Spleen (tissue), 7 donors: ENCODE results near the gene ADCY6.

Experiments
- POLR2A ChIP-seq, 3 donors: fragments of 450-650 bp; IDR thresholded peaks; one replicate each; pipeline ENCODE4 v1.5.1; 2017; ENCODE audit warnings: antibody characterized with exemption in 3 of 3, mild to moderate bottlenecking in 1 of 3
- POLR2AphosphoS5 ChIP-seq, 3 donors: sonication (generic); formaldehyde crosslinking; IDR thresholded peaks; one replicate each; pipeline ENCODE4 v1.5.1; 2017; ENCODE audit warnings: antibody characterized with exemption in 3 of 3
- TF ChIP-seq, protein P1 (sequence below), 11 experiments: fragments of 200-600 bp in 7 of 11; fragments of 450-650 bp in 4 of 11; sonication (generic) in 4 of 11; IDR thresholded peaks in 8 of 11; conservative IDR thresholded peaks in 3 of 11; 1 replicate in 7 of 11; 2 replicates in 4 of 11; pipeline versions ENCODE4 v1.4.0 to v1.8.0; 2016 to 2021; ENCODE audit warnings: antibody characterized with exemption in 11 of 11, inconsistent platforms in 4 of 11, mild to moderate bottlenecking in 1 of 11
- donor health status: DM: no; HTN: no; CAD: no; lungs with moderate emphysema.
- donor health status: DM: no; HTN: no; CAD: no.
- donor health status: DM: no; HTN: no; CAD: no.

DNA sequence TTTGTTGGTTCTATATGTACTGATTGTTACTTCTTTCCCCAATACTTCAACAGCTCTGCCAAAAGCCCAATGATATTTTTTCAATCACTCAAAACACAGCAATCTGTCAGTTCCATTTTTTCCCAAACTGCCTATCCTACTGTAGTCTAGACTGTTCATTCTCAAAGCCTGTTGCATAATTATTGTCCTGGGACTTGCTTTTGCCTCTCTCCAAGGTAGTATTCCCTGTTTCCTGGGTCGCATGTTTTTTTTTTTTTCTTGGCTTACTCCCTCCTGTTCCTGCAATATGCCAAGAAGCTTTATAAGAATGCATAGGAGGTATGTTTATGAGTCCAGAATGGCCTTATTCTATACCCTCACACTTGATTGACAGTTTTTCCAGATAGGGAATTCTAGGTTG is 52.4 kb downstream of the ADCY6 start:
- TF ChIP-seq POLR2A (IDR thresholded peaks at IDR 0.05) (no peak), POLR2AphosphoS5 (IDR thresholded peaks at IDR 0.05) (no peak)
- TF ChIP-seq, protein P1, sequence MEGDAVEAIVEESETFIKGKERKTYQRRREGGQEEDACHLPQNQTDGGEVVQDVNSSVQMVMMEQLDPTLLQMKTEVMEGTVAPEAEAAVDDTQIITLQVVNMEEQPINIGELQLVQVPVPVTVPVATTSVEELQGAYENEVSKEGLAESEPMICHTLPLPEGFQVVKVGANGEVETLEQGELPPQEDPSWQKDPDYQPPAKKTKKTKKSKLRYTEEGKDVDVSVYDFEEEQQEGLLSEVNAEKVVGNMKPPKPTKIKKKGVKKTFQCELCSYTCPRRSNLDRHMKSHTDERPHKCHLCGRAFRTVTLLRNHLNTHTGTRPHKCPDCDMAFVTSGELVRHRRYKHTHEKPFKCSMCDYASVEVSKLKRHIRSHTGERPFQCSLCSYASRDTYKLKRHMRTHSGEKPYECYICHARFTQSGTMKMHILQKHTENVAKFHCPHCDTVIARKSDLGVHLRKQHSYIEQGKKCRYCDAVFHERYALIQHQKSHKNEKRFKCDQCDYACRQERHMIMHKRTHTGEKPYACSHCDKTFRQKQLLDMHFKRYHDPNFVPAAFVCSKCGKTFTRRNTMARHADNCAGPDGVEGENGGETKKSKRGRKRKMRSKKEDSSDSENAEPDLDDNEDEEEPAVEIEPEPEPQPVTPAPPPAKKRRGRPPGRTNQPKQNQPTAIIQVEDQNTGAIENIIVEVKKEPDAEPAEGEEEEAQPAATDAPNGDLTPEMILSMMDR (IDR thresholded peaks at IDR 0.05 in 8 of 11, conservative IDR thresholded peaks at IDR 0.05 in 3 of 11), result no peak
